Measurements from ENCODE around the gene SGTA. TPM values are rescaled to one million over a fixed set of nuclear protein-coding genes. Genes with fewer than 3 reads are reported as not detected.

SGTA gene
- total RNA-seq, 1 donor from 2014 or later: 37.7 TPM

GRCh38 chr19:2744113-2744512 is 39.0 kb downstream of the SGTA start:
- peaks cover 19% of the 10 kb centered on the region for H3K27me3 Mint-ChIP-seq (ENCODE audit: low read depth)
- H3K9me3 Mint-ChIP-seq (ENCODE audit: low read depth): peaks cover 2% of the 10 kb centered on the region
- TF ChIP-seq CTCF (IDR thresholded peaks at IDR 0.05): no peak
- DNase-seq (ENCODE audit: low spot score): no peak
- H3K27ac Mint-ChIP-seq (ENCODE audit: unreplicated experiment): no peak overlapping the region
- H3K4me3 Mint-ChIP-seq (ENCODE audit: unreplicated experiment): no peak overlapping the region
- H3K4me1 Mint-ChIP-seq (ENCODE audit: low read depth): peaks cover 7% of the 10 kb centered on the region
- H3K36me3 Mint-ChIP-seq (ENCODE audit: low read depth): no peaks in the 10 kb centered on the region

GRCh38 chr19:2743099-2743498 is 40.0 kb downstream of the SGTA start:
- DNase-seq (ENCODE audit: low spot score): no peak
- Mint-ChIP-seq H3K4me3 (ENCODE audit: unreplicated experiment) (no peak overlapping the region), H3K27ac (ENCODE audit: unreplicated experiment) (no peak overlapping the region), H3K27me3 (ENCODE audit: low read depth) (peaks cover 19% of the 10 kb centered on the region), H3K4me1 (ENCODE audit: low read depth) (peaks cover 14% of the 10 kb centered on the region), H3K36me3 (ENCODE audit: low read depth) (no peaks in the 10 kb centered on the region), H3K9me3 (ENCODE audit: low read depth) (peaks cover 2% of the 10 kb centered on the region)
- TF ChIP-seq CTCF (IDR thresholded peaks at IDR 0.05): no peak

GRCh38 chr19:2740314-2740656 is 42.8 kb downstream of the SGTA start:
- H3K27ac Mint-ChIP-seq (ENCODE audit: unreplicated experiment): no peak overlapping the region
- H3K4me3 Mint-ChIP-seq (ENCODE audit: unreplicated experiment): peak overlapping the region; percentile 78
- H3K36me3 Mint-ChIP-seq (ENCODE audit: low read depth): peaks cover 5% of the 10 kb centered on the region
- peaks cover 15% of the 10 kb centered on the region for H3K4me1 Mint-ChIP-seq (ENCODE audit: low read depth)
- H3K9me3 Mint-ChIP-seq (ENCODE audit: low read depth): peaks cover 2% of the 10 kb centered on the region
- H3K27me3 Mint-ChIP-seq (ENCODE audit: low read depth): peaks cover 16% of the 10 kb centered on the region
- no peak for TF ChIP-seq CTCF (IDR thresholded peaks at IDR 0.05)
- no peak for DNase-seq (ENCODE audit: low spot score)

GRCh38 chr19:2739602-2740313 is 43.3 kb downstream of the SGTA start, which contains the start of gene SLC39A3:
SLC39A3 (minus strand) TSS chr19:2740017; CDS start chr19:2737257, 2,760 bp downstream.
- Mint-ChIP-seq H3K4me3 (ENCODE audit: unreplicated experiment) (peak within 1 kb of the TSS; percentile 78), H3K9me3 (ENCODE audit: low read depth) (peaks cover 2% of the 10 kb centered on the region), H3K4me1 (ENCODE audit: low read depth) (peaks cover 15% of the 10 kb centered on the region), H3K27ac (ENCODE audit: unreplicated experiment) (no peak within 1 kb of the TSS), H3K27me3 (ENCODE audit: low read depth) (peaks cover 16% of the 10 kb centered on the region), H3K36me3 (ENCODE audit: low read depth) (peaks cover 6% of the 10 kb centered on the region)
- peak; percentile 98 for DNase-seq (ENCODE audit: low spot score)
- TF ChIP-seq CTCF (IDR thresholded peaks at IDR 0.05): peak; percentile 10

GRCh38 chr19:2736550-2737190 is 46.4 kb downstream of the SGTA start:
- no peak for DNase-seq (ENCODE audit: low spot score)
- H3K27me3 Mint-ChIP-seq (ENCODE audit: low read depth): peaks cover 2% of the 10 kb centered on the region
- TF ChIP-seq CTCF (IDR thresholded peaks at IDR 0.05): no peak
- H3K27ac Mint-ChIP-seq (ENCODE audit: unreplicated experiment): no peak overlapping the region
- H3K4me1 Mint-ChIP-seq (ENCODE audit: low read depth): peaks cover 15% of the 10 kb centered on the region
- no peak overlapping the region for H3K4me3 Mint-ChIP-seq (ENCODE audit: unreplicated experiment)
- peaks cover 10% of the 10 kb centered on the region for H3K36me3 Mint-ChIP-seq (ENCODE audit: low read depth)
- peaks cover 2% of the 10 kb centered on the region for H3K9me3 Mint-ChIP-seq (ENCODE audit: low read depth)
